ENCODE data around the gene UPK1B. TPM values are rescaled to one million over a fixed set of nuclear protein-coding genes. Genes with fewer than 3 reads are reported as not detected.
"Not testable (repeated sequence)": the region's sequence is repeated elsewhere in the genome, so short reads cannot be mapped to it uniquely, and the experiment has no call there.

Gene UPK1B
- total RNA-seq: not detected in 2 replicates

GRCh38 chr3:119173325-119173724 is at the start of gene UPK1B:
TSS of gene UPK1B (plus strand) at chr3:119173598. CDS start at chr3:119186742, 13,144 bp downstream.
- no peak for DNase-seq (ENCODE audit: low read depth in 2 of 2)

GRCh38 chr3:119125342-119125741 is 48.1 kb upstream of the UPK1B start:
- DNase-seq (ENCODE audit: low read depth in 2 of 2): no peak

- DNase-seq (ENCODE audit: low read depth in 2 of 2): no peak
Measured at GRCh38 chr3:119125742-119126504, 47.5 kb upstream of the UPK1B start.

GRCh38 chr3:119130291-119130690 is 43.1 kb upstream of the UPK1B start:
- DNase-seq (ENCODE audit: low read depth in 2 of 2): not testable (repeated sequence)

GRCh38 chr3:119132291-119132690 is 41.1 kb upstream of the UPK1B start:
- not testable (repeated sequence) for DNase-seq (ENCODE audit: low read depth in 2 of 2)

GRCh38 chr3:119139360-119139759 is 34.0 kb upstream of the UPK1B start:
- DNase-seq (ENCODE audit: low read depth in 2 of 2): not testable (repeated sequence)

GRCh38 chr3:119140466-119140865 is 32.9 kb upstream of the UPK1B start:
- DNase-seq (ENCODE audit: low read depth in 2 of 2): no peak

GRCh38 chr3:119145128-119145499 is 28.3 kb upstream of the UPK1B start:
- DNase-seq (ENCODE audit: low read depth in 2 of 2): no peak

GRCh38 chr3:119145500-119146167 is 27.8 kb upstream of the UPK1B start, which contains the start of gene TEX55:
TSS of gene TEX55 (plus strand) at chr3:119146165. CDS start at chr3:119146190, 25 bp downstream.
- DNase-seq (ENCODE audit: low read depth in 2 of 2): peak in 1 of 2 donors; percentile 42

GRCh38 chr3:119146578-119147375 is 26.6 kb upstream of the UPK1B start:
- no peak for DNase-seq (ENCODE audit: low read depth in 2 of 2)

- no peak for DNase-seq (ENCODE audit: low read depth in 2 of 2)
Measured at GRCh38 chr3:119147494-119147893, 25.9 kb upstream of the UPK1B start.

- no peak for DNase-seq (ENCODE audit: low read depth in 2 of 2)
Measured at GRCh38 chr3:119148493-119149180, 24.8 kb upstream of the UPK1B start.

- no peak for DNase-seq (ENCODE audit: low read depth in 2 of 2)
Measured at GRCh38 chr3:119149484-119149883, 23.9 kb upstream of the UPK1B start.

GRCh38 chr3:119156868-119157267 is 16.5 kb upstream of the UPK1B start:
- no peak for DNase-seq (ENCODE audit: low read depth in 2 of 2)

GRCh38 chr3:119157971-119158370 is 15.4 kb upstream of the UPK1B start:
- no peak for DNase-seq (ENCODE audit: low read depth in 2 of 2)

- DNase-seq (ENCODE audit: low read depth in 2 of 2): no peak
Measured at GRCh38 chr3:119160361-119160760, 13.0 kb upstream of the UPK1B start.

- DNase-seq (ENCODE audit: low read depth in 2 of 2): no peak
Measured at GRCh38 chr3:119160815-119161214, 12.6 kb upstream of the UPK1B start.

GRCh38 chr3:119161240-119161639 is 12.2 kb upstream of the UPK1B start:
- no peak for DNase-seq (ENCODE audit: low read depth in 2 of 2)

GRCh38 chr3:119164745-119165144 is 8.7 kb upstream of the UPK1B start:
- DNase-seq (ENCODE audit: low read depth in 2 of 2): not testable (repeated sequence)

- DNase-seq (ENCODE audit: low read depth in 2 of 2): no peak
Measured at GRCh38 chr3:119170821-119171220, 2.6 kb upstream of the UPK1B start.

Measured in dermis microvascular lymphatic vessel endothelial cell (primary cell).